Body of pancreas (tissue), 4 donors: ENCODE results near the gene SCNN1A. TPM values are rescaled to one million over a fixed set of nuclear protein-coding genes. Genes with fewer than 3 reads are reported as not detected.

Experiments used
- ATAC-seq: fragments of 150-250 bp; one replicate; pipeline ENCODE4 v1.9.1; 2016
- DNase-seq, 4 donors: peaks; one replicate each; pipeline ENCODE4 v3.0.0-alpha.2; 2019
- H3K27ac ChIP-seq, 4 donors: fragments of 200-600 bp; sonication (generic); 1 replicate in 3 of 4; 2 replicates in 1 of 4; pipeline versions ENCODE4 v1.5.1 to v1.6.1; 2016 to 2019; ENCODE audit warnings: mild to moderate bottlenecking in 1 of 4, mixed read lengths in 1 of 4, moderate library complexity in 1 of 4
- H3K27me3 ChIP-seq, 2 donors: fragments of 200-600 bp; sonication (generic); one replicate each; pipeline ENCODE4 v1.6.0; 2016; ENCODE audit warnings: mild to moderate bottlenecking in 1 of 2
- H3K36me3 ChIP-seq, 2 donors: fragments of 200-600 bp; sonication (generic); replicated peaks in 1 of 2; 2 replicates each; pipeline ENCODE4 v1.5.1; 2016; ENCODE audit warnings: low read depth in 2 of 2; ENCODE audit not compliant: insufficient read depth in 1 of 2
- H3K4me1 ChIP-seq: fragments of 200-600 bp; sonication (generic); one replicate; pipeline ENCODE4 v1.6.0; 2016
- H3K4me3 ChIP-seq, 2 donors: fragments of 200-600 bp; sonication (generic); 1 replicate in 1 of 2; 2 replicates in 1 of 2; pipeline ENCODE4 v1.5.1; 2016 to 2019
- H3K9me3 ChIP-seq, 3 donors: fragments of 200-600 bp; sonication (generic); 1 replicate in 2 of 3; 2 replicates in 1 of 3; pipeline ENCODE4 v1.5.1; 2016
- CTCF ChIP-seq, 7 experiments: fragments of 450-650 bp in 4 of 7; fragments of 200-600 bp in 3 of 7; sonication (generic) in 3 of 7; IDR thresholded peaks; one replicate each; pipeline ENCODE4 v1.5.1; 2016 to 2019; ENCODE audit warnings: antibody characterized with exemption in 7 of 7
- POLR2A ChIP-seq, 3 donors: fragments of 450-650 bp; IDR thresholded peaks; one replicate each; pipeline ENCODE4 v1.6.1; 2016; ENCODE audit warnings: antibody characterized with exemption in 3 of 3, mild to moderate bottlenecking in 2 of 3
- WGBS, 2 donors: methylation state at CpG; one replicate each; pipeline ENCODE4 v1.1.5; 2017; 5-methylcytosine and 5-hydroxymethylcytosine counted together
- intact Hi-C: fragments of 100-400 bp; cut with DNase I; formaldehyde crosslinking; loops from one replicate; pipeline ENCODE4 v1.15.1; 2023
- total RNA-seq, 2 donors: library from RNA; depleted of rRNA; stranded (reverse); fragments of >200 nt; gene quantifications; one replicate each; pipeline ENCODE4 v1.1.0, GENCODE V29; 2016

The SCNN1A gene
- total RNA-seq, 2 donors from 2014 or later: 62.5 to 112 TPM

- TF ChIP-seq CTCF (IDR thresholded peaks at IDR 0.05): no peak
- no peak for TF ChIP-seq POLR2A (IDR thresholded peaks at IDR 0.05)
- Histone ChIP-seq H3K9me3 (no peaks in the 10 kb centered on the region), H3K4me1 (peaks cover 35% of the 10 kb centered on the region), H3K36me3 (no peaks in the 10 kb centered on the region), H3K27me3 (no peaks in the 10 kb centered on the region), H3K27ac (no peak overlapping the region), H3K4me3 (no peak overlapping the region)
- 61 to 63% methylated on average over 4 of the region's 4 CpGs for WGBS, 2 donors
- ATAC-seq: no peak
- no peak for DNase-seq
- intact Hi-C loops: no loop called here
Measured at GRCh38 chr12:6420364-6420763, 45.0 kb upstream of the SCNN1A start.

DNA sequence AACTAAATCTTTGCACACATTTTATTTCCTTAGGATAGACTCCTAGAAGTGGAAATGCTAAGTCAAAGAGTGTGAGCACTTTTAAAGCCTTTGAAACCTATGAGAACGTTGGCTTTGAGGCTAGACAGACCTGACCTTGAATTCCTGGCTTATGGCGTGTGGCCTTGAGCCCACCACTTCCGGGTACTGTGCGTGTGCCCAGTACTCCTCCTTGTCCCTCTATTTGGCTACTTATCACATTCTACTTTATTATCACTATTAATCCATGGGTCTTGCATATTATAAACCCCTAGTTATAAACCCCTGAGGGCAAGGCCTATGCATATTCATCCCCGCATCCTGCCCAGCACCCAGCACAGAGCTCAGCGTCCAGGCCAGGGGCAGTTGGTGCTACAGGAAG is 43.4 kb upstream of the SCNN1A start:
- no peak overlapping the region for H3K4me3 ChIP-seq
- ATAC-seq: peak; percentile 52
- no peaks in the 10 kb centered on the region for H3K36me3 ChIP-seq
- H3K9me3 ChIP-seq: no peaks in the 10 kb centered on the region
- TF ChIP-seq CTCF (IDR thresholded peaks at IDR 0.05) (no peak), POLR2A (IDR thresholded peaks at IDR 0.05) (no peak)
- 30 to 36% methylated on average over 6 of the region's 6 CpGs for WGBS, 2 donors
- H3K27me3 ChIP-seq: no peaks in the 10 kb centered on the region
- H3K27ac ChIP-seq: peak overlapping the region in 2 of 4 donors; percentile 23 to 32
- H3K4me1 ChIP-seq: peaks cover 31% of the 10 kb centered on the region
- peak in 3 of 4 donors; percentile 36 to 39 (median 37) for DNase-seq
- intact Hi-C loops: no loop called here

- intact Hi-C loops: no loop called here
- H3K27ac ChIP-seq: no peak overlapping the region
- no peaks in the 10 kb centered on the region for H3K27me3 ChIP-seq
- TF ChIP-seq POLR2A (IDR thresholded peaks at IDR 0.05) (no peak), CTCF (IDR thresholded peaks at IDR 0.05) (no peak)
- ATAC-seq: no peak
- no peaks in the 10 kb centered on the region for H3K36me3 ChIP-seq
- no peaks in the 10 kb centered on the region for H3K9me3 ChIP-seq
- no peak overlapping the region for H3K4me3 ChIP-seq
- WGBS, 2 donors: 75 to 80% methylated on average over 3 of the region's 3 CpGs
- H3K4me1 ChIP-seq: peaks cover 24% of the 10 kb centered on the region
- peak in 1 of 4 donors; percentile 53 for DNase-seq
Measured at GRCh38 chr12:6416596-6416995, 41.2 kb upstream of the SCNN1A start.

DNA sequence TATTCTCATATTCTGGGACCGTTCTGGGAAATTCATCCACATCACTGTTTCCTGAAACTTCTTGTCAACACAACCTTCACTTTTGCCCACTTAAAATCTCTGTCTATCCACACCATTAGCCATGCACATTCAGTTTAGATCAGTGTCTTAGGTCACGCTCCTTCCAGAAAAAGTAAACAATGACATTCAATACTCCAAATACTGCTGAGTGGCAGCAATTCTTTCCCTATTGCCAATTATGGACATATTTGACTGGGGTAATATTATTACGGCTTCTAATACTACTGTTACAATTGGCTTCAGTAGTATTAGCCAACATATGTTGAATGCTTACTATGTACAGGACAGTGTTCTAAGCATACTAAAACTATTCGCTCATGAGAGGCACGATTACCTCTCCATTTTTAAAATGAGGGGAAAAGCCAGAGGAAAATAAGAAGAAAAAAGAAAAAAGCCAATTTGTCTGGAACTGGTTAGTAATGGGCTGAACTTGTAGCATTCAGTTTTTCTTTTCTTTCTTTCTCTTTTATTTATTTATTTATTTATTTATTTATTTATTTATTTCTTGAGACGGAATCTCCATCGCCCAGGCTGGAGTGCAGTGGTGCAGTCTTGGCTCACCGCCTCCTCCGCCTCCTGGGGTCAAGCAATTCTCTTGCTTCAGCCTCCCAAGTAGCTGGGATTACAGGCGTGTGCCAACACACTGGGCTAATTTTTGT is 32.0 kb upstream of the SCNN1A start:
- no peak for DNase-seq
- intact Hi-C loops: no loop called here
- Histone ChIP-seq H3K27ac (no peak overlapping the region), H3K36me3 (no peaks in the 10 kb centered on the region), H3K4me3 (no peak overlapping the region), H3K9me3 (no peaks in the 10 kb centered on the region), H3K27me3 (no peaks in the 10 kb centered on the region), H3K4me1 (no peaks in the 10 kb centered on the region)
- WGBS, 2 donors: 88 to 93% methylated on average over 10 of the region's 10 CpGs
- TF ChIP-seq POLR2A (IDR thresholded peaks at IDR 0.05) (no peak), CTCF (IDR thresholded peaks at IDR 0.05) (no peak)
- ATAC-seq: no peak

- H3K36me3 ChIP-seq: no peaks in the 10 kb centered on the region
- DNase-seq: no peak
- no peak overlapping the region for H3K4me3 ChIP-seq
- no peak for TF ChIP-seq POLR2A (IDR thresholded peaks at IDR 0.05)
- no peak for TF ChIP-seq CTCF (IDR thresholded peaks at IDR 0.05)
- no peaks in the 10 kb centered on the region for H3K9me3 ChIP-seq
- no peaks in the 10 kb centered on the region for H3K27me3 ChIP-seq
- H3K27ac ChIP-seq: no peak overlapping the region
- no peaks in the 10 kb centered on the region for H3K4me1 ChIP-seq
- WGBS, 2 donors: 71 to 72% methylated on average over 6 of the region's 6 CpGs
- intact Hi-C loops: no loop called here
- no peak for ATAC-seq
Measured at GRCh38 chr12:6405963-6406362, 30.6 kb upstream of the SCNN1A start.
